Duodenal mucosa (tissue), 2 donors: ENCODE data around the gene MVB12A.

Experiments used
- H3K27ac ChIP-seq: one replicate; pipeline ENCODE4 v1.7.0; 2013; ENCODE audit warnings: low read depth, low read length
- H3K27me3 ChIP-seq, 2 donors: one replicate each; pipeline ENCODE4 v1.7.0; 2013; ENCODE audit warnings: low read length in 2 of 2, control low read depth in 1 of 2; ENCODE audit not compliant: insufficient read depth in 2 of 2, control insufficient read depth in 1 of 2
- H3K36me3 ChIP-seq, 2 donors: one replicate each; pipeline ENCODE4 v1.7.0; 2013; ENCODE audit warnings: low read length in 2 of 2, control low read depth in 1 of 2; ENCODE audit not compliant: insufficient read depth in 2 of 2, control insufficient read depth in 1 of 2
- H3K4me1 ChIP-seq, 2 donors: one replicate each; pipeline ENCODE4 v1.7.0; 2013; ENCODE audit warnings: low read length in 2 of 2, control low read depth in 1 of 2; ENCODE audit not compliant: insufficient read depth in 2 of 2, control insufficient read depth in 1 of 2
- H3K4me3 ChIP-seq, 2 donors: one replicate each; pipeline ENCODE4 v1.7.0; 2013; ENCODE audit warnings: low read length in 2 of 2, low read depth in 1 of 2
- H3K9ac ChIP-seq, 2 donors: one replicate each; pipeline ENCODE4 v1.7.0; 2013; ENCODE audit warnings: low read length in 2 of 2, low read depth in 1 of 2
- H3K9me3 ChIP-seq, 2 donors: one replicate each; pipeline ENCODE4 v1.7.0; 2013; ENCODE audit warnings: low read length in 2 of 2, control low read depth in 1 of 2; ENCODE audit not compliant: control insufficient read depth in 1 of 2

The MVB12A gene

GRCh38 chr19:17390665-17391370, 29.0 kb upstream of the MVB12A start:
- Histone ChIP-seq H3K27ac (no peak overlapping the region), H3K36me3 (no peaks in the 10 kb centered on the region), H3K4me1 (peaks cover 7 to 20% of the 10 kb centered on the region in 2 donors), H3K9me3 (no peaks in the 10 kb centered on the region), H3K27me3 (peaks cover 0 to 15% of the 10 kb centered on the region in 2 donors), H3K4me3 (peak overlapping the region; percentile 63 to 78), H3K9ac (peak overlapping the region; percentile 49 to 54)

GRCh38 chr19:17391371-17392151, 28.3 kb upstream of the MVB12A start:
- Histone ChIP-seq H3K27me3 (peaks cover 0 to 15% of the 10 kb centered on the region in 2 donors), H3K36me3 (no peaks in the 10 kb centered on the region), H3K27ac (no peak overlapping the region), H3K9me3 (no peaks in the 10 kb centered on the region), H3K4me1 (peaks cover 7 to 20% of the 10 kb centered on the region in 2 donors), H3K9ac (peak overlapping the region in 1 of 2 donors; percentile 51), H3K4me3 (peak overlapping the region; percentile 63 to 78)

- H3K9ac ChIP-seq: no peak overlapping the region
- no peak overlapping the region for H3K4me3 ChIP-seq
- no peaks in the 10 kb centered on the region for H3K9me3 ChIP-seq
- no peak overlapping the region for H3K27ac ChIP-seq
- H3K27me3 ChIP-seq: peaks cover 0 to 15% of the 10 kb centered on the region in 2 donors
- H3K4me1 ChIP-seq: peaks cover 7 to 20% of the 10 kb centered on the region in 2 donors
- H3K36me3 ChIP-seq: no peaks in the 10 kb centered on the region
These were observed 26.8 kb upstream of the MVB12A start for GRCh38 chr19:17393002-17393401.

GRCh38 chr19:17393914-17394313, 25.9 kb upstream of the MVB12A start, which contains the start of gene CCDC194:
TSS of gene CCDC194 (minus strand) at chr19:17394196. CDS start at chr19:17394158, 38 bp downstream.
- Histone ChIP-seq H3K27me3 (peaks cover 0 to 15% of the 10 kb centered on the region in 2 donors), H3K9ac (no peak within 1 kb of the TSS), H3K27ac (no peak within 1 kb of the TSS), H3K9me3 (no peaks in the 10 kb centered on the region), H3K4me3 (no peak within 1 kb of the TSS), H3K36me3 (no peaks in the 10 kb centered on the region), H3K4me1 (peaks cover 7 to 20% of the 10 kb centered on the region in 2 donors)

- Histone ChIP-seq H3K9ac (no peak overlapping the region), H3K4me1 (peaks cover 7 to 20% of the 10 kb centered on the region in 2 donors), H3K36me3 (no peaks in the 10 kb centered on the region), H3K27ac (no peak overlapping the region), H3K27me3 (peaks cover 0 to 15% of the 10 kb centered on the region in 2 donors), H3K9me3 (no peaks in the 10 kb centered on the region), H3K4me3 (no peak overlapping the region)
These were observed 24.9 kb upstream of the MVB12A start for GRCh38 chr19:17394891-17395415.

GRCh38 chr19:17398902-17399527, 20.8 kb upstream of the MVB12A start:
- H3K9ac ChIP-seq: no peak overlapping the region
- H3K9me3 ChIP-seq: no peaks in the 10 kb centered on the region
- H3K4me1 ChIP-seq: peaks cover 0 to 4% of the 10 kb centered on the region in 2 donors
- no peak overlapping the region for H3K4me3 ChIP-seq
- no peak overlapping the region for H3K27ac ChIP-seq
- peaks cover 0 to 3% of the 10 kb centered on the region in 2 donors for H3K36me3 ChIP-seq
- H3K27me3 ChIP-seq: peaks cover 0 to 4% of the 10 kb centered on the region in 2 donors

GRCh38 chr19:17401628-17402027, 18.2 kb upstream of the MVB12A start:
- H3K9me3 ChIP-seq: no peaks in the 10 kb centered on the region
- H3K27ac ChIP-seq: no peak overlapping the region
- H3K27me3 ChIP-seq: no peaks in the 10 kb centered on the region
- no peak overlapping the region for H3K4me3 ChIP-seq
- no peak overlapping the region for H3K9ac ChIP-seq
- peaks cover 17 to 18% of the 10 kb centered on the region in 2 donors for H3K4me1 ChIP-seq
- peaks cover 0 to 3% of the 10 kb centered on the region in 2 donors for H3K36me3 ChIP-seq

GRCh38 chr19:17402982-17403855, 16.6 kb upstream of the MVB12A start:
- peaks cover 0 to 3% of the 10 kb centered on the region in 2 donors for H3K36me3 ChIP-seq
- H3K9ac ChIP-seq: peak overlapping the region in 1 of 2 donors; percentile 68
- H3K4me3 ChIP-seq: no peak overlapping the region
- peaks cover 23 to 28% of the 10 kb centered on the region in 2 donors for H3K4me1 ChIP-seq
- no peaks in the 10 kb centered on the region for H3K9me3 ChIP-seq
- H3K27ac ChIP-seq: no peak overlapping the region
- no peaks in the 10 kb centered on the region for H3K27me3 ChIP-seq

GRCh38 chr19:17404015-17404414, 15.8 kb upstream of the MVB12A start:
- Histone ChIP-seq H3K27me3 (no peaks in the 10 kb centered on the region), H3K4me1 (peaks cover 23 to 28% of the 10 kb centered on the region in 2 donors), H3K4me3 (peak overlapping the region; percentile 68 to 80), H3K9me3 (no peaks in the 10 kb centered on the region), H3K36me3 (peaks cover 0 to 3% of the 10 kb centered on the region in 2 donors), H3K9ac (peak overlapping the region; percentile 68 to 91), H3K27ac (no peak overlapping the region)
